GM12874 (cell line): ENCODE measurements around the gene SHANK2.

Experiments used
- TF ChIP-seq, protein P1 (sequence below): IDR thresholded peaks from 2 replicates; pipeline ENCODE4 v1.5.1; 2011; ENCODE audit warnings: low read depth, mild to moderate bottlenecking, control low read depth, low read length, moderate library complexity; ENCODE audit not compliant: insufficient read depth

Gene SHANK2

DNA sequence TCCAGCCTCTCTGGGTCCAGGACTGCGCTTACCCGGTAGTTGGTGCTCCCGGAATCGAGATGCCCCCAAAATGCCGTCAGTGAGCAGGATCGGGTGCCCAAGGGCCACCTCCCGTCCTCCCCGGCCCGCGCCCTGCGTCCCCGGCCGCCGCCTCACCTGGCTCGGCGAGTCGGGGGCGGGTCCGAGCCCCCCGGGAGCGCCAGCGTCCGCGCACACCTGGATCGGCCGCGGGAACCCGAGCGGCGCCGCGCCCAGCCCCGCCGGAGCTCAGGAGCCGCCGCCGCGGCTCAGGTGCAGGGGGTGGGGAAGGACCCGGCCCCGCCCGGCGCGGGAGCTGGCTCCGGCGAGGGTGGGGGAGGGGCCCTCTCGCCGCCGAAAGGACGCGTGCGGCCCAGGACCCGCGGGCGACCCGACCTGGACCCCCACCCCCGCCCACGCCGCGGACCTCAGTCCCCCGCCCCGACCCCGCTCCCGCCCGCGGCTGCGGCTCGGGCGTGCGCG lies at the start of gene SHANK2:
SHANK2 (minus strand) TSS at position 309 of the 501 bp plus-strand sequence. CDS start 105,251 bp downstream, outside the sequence.
- TF ChIP-seq, protein P1, sequence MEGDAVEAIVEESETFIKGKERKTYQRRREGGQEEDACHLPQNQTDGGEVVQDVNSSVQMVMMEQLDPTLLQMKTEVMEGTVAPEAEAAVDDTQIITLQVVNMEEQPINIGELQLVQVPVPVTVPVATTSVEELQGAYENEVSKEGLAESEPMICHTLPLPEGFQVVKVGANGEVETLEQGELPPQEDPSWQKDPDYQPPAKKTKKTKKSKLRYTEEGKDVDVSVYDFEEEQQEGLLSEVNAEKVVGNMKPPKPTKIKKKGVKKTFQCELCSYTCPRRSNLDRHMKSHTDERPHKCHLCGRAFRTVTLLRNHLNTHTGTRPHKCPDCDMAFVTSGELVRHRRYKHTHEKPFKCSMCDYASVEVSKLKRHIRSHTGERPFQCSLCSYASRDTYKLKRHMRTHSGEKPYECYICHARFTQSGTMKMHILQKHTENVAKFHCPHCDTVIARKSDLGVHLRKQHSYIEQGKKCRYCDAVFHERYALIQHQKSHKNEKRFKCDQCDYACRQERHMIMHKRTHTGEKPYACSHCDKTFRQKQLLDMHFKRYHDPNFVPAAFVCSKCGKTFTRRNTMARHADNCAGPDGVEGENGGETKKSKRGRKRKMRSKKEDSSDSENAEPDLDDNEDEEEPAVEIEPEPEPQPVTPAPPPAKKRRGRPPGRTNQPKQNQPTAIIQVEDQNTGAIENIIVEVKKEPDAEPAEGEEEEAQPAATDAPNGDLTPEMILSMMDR = no peak

DNA sequence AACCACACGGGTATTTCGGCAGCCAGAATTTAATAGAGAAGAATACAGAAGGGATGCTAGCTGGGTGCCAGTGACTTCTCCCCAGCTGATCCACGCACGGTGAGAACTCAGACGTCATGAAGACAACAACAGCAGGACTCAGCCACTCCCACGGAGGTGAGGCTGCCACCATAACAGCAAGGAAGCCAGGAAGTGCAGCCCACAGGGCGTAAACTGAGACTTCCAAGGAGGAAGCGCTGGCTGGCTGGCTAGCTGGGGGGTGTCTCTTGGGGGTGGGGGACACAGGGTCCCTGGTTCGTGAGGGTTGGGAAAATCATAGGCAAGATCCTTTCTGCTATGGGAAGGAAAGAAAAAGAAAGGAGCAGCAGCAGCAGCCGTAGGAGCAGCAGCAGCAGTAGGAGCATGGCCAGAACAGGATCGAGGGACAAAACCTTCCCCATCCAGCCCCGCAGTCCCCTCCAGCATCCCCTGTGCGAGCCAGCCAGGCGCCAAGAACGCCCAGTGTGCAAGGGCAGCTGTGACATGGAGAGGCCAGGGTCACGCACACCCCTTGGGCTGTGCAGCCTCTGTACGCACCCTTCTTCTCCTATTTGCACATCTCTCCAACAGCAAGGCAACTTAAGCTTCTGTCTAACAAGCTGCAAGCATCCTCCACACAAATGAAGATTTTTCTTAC lies 49.6 kb upstream of the SHANK2 start:
- TF ChIP-seq, protein P1 = no peak

DNA sequence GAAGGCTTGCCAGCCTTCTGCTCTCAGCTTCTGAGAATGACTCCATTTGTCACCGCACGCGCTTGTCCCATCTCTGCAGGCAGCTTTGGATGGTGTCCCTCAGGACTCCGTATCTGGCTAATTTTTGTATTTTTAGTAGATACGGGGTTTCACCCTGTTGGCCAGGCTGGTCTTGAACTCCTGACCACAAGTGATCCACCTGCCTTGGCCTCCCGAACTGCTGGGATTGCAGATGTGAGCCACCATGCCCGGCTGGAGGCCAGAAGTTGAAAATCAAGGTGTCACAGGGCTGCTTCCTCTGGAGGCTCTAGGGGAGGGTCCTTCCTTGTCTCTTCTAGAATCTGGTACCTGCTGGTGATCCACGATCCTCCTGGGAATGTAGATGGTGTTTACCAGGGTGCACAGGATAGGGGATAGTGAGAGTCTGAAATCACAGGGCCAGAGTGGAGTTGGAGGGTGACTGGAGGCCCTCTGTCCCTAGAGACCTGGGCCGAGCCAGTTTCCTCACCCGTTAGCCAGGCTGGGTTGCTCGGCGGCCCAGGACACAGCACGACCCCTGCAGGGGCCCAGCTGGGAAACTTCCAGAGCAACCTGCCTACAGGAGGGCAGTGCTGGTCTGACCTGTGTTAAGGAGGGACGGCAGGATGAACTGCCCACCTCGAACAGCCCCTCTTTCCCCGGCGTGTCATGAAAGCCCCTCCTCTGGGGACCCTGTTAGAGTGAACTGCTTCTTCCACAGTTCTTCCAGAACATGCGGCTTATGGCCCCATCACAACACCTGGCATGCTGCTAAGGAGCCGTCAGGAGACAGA lies 48.9 kb upstream of the SHANK2 start:
- TF ChIP-seq, protein P1 = no peak

DNA sequence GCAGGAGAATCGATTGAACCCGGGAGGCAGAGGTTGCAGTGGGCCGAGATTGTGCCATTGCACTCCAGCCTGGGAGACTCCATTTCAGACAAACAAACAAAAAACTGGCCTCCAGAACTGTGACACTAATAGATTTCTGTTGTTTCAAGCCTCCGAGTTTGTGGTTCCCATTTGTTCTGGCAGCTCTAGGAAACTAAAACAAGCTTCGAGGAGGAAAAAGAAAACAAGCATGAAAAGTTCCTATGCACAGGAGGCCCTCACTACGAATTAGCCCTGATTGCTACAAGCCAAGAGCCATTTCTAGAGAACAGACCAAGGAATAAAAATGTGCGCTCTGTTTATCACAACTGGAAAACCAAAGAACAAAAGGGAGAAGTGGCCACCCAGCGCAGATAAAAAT lies 47.8 kb upstream of the SHANK2 start:
- TF ChIP-seq, protein P1 = no peak

DNA sequence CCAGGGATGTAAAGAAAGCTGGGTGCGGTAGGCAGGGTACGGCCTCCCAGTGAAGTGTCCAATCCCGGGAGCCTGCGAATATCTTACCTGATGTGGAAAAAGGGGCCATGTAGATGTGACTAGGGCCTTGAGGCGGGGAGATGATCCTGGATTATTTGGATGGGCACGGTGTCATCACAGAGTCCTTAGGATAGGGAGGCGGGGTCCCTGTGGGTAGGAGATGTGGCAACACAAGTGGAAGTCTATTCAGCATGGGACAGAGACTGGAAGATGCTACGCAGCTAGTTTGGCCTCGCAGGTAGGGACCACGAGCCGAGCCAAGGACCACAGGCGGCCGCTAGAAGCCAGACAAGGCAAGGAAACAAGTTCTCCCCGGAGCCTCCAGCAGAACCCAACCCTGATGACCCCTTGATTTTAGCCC lies 46.4 kb upstream of the SHANK2 start:
- TF ChIP-seq, protein P1 = no peak

DNA sequence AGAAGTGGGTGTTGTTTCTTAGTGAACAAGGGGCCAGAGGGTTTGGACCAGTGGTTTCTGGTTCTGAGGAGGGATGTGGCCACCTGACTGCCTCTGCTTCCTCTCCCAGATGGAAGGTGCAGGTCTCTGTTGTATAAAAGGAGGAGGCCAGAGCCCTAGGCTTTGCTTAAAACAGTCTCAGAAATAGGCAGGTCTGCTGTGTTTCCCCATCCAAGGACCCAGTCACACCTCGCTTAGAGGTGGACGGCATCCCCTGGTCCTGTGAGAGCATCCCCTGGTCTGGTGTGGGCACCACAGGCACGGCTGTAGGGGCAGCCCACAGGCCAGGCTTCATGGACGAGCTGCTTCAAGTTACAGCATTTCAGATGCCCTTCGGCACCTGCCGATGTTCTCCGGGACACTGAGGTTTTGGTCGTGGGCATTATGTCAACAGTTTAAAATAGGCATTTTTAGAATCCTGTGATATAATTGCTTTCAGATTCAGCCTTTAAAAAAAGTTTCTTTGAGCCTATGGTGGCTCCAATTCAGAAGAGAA lies 45.7 kb upstream of the SHANK2 start:
- TF ChIP-seq, protein P1 = no peak
